HUDEP-2 (cell line): ENCODE results near the gene ZNF714.

ENCODE experiments used
- DNase-seq, 76 experiments: peaks; one replicate each; lab custom pipeline; 2025; ENCODE audit not compliant: unreplicated experiment in 76 of 76; lab: John Stamatoyannopoulos, UW

ZNF714 gene

DNA sequence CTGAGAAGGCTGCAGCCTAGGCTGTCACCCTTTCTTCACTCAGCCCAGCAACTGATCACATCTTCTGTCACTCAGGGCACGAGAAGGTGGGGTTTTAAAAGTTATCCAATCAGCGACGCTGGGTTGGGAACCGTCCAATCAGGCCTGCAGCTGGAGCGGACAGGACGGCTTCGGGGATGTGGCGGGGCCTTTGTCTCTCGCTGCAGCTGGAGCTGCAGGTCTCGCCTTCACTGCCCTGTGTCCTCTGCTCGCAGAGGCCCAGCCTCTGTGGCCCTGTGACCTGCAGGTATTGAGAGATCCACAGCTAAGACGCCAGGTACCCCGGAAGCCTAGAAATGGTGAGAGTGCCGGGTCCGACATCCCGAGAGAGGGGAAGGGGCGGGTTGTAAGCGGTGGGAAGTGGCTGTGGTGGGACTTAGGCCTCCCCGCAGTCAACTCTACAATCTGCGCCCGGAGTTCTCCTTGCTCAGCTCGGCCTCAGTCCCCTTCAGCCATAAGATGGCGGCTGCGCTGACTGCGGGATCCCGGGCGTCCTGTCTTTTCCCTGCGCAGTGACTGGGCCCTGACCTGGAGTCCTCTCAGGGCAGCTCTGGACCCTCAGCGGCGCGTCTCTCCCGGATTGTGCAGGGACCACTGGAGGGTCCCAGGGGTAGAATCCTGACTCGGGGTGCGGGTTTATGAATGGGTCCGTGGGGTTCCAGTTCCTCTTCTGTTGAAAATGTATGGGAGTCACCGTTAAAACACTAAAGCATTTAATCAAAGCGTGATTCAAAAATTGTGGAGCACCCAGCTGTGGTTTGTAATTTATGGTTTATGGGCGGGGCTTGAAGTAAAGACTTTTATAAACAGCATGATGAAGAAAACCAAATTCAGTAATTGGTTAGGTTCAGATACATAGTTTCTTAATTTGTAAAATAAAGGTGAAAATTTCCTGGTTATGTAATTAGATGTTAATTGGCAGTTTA is at the start of gene ZNF714:
Gene ZNF714, plus strand, starts transcription at position 193 of the 965 bp plus-strand sequence. CDS start 16,066 bp downstream, outside the sequence.
- DNase-seq: peak in 71 of 76 experiments; percentile 8 to 82 (median 61)

GRCh38 chr19:21045028-21045427 is 37.0 kb upstream of the ZNF714 start:
- no peak for DNase-seq

GRCh38 chr19:21046489-21046888 is 35.5 kb upstream of the ZNF714 start:
- no peak for DNase-seq

DNA sequence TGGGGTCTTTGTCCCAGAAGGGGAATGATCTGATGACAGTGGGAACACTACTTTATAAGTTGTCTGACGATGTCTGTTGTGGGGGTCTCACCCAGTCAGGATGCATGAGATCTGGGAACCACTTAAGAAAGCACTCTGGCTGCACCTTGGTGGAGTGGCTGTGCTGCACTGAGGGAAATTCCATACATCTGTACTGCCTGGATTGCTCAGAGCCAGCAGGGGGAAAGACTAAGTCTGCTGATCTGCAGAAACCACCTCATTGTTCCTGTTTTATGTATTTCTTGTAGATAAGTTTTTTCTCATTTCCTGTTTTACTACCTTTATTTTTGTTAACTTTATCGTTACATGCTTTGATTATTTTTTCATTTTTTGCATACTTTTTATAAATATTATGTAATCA is 34.3 kb upstream of the ZNF714 start:
- no peak for DNase-seq

DNA sequence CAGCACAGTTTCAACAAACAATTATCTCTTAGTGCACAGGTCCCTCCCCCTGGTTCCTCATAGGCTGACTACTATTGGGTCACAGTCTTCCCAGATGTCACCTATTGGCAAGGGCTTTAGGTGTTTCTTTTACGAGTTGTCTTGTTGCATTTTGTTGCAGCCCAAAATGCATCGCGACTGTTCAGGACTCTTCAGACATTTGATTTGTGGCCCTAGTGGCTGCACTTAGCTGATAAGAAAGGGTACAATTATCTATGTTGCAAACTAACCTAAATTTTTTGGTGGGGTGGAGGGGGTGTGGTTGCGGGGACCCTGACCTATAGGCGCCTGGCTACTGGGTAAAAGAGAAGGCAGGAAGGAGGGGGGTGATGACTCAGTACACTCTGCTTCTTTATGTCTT is 29.1 kb upstream of the ZNF714 start:
- no peak for DNase-seq

DNA sequence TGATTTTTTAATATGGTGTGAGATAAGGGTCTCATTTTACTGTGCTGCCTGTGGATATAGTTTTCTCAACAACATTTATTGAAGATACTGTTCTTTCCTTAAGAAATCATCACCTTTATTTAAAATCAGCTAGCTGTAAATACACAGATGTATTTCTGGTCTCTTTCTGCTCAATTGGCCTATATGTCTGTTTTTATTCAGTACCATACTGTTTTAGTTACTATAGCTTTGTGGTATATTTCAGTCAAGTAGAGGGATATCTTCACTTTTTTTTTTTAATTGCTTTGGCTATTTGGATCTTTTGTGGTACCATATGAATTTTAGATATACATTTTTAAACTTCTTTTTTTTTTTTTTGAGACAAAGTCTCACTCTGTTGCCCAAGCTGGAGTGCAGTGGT is 16.7 kb upstream of the ZNF714 start:
- DNase-seq: no peak

DNA sequence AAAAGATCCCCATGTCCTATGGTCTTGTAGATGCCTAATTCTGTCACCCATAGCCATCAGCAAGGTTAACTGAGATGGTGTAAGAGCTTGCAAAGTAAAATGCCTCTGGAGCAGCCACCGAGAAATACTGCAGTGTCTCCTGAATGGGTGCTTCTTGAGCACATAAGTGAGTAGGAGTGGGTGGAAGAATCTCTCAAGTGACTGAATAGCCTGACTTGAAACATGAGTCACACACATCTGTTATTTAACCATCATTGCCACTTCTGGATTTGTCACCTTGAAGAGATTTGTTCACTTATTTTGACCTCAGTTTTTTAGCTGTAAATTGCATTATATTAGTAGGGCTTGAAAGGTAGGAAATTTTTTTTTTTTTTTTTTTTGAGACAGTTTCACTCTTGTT is 2.3 kb downstream of the ZNF714 start:
- no peak for DNase-seq

DNA sequence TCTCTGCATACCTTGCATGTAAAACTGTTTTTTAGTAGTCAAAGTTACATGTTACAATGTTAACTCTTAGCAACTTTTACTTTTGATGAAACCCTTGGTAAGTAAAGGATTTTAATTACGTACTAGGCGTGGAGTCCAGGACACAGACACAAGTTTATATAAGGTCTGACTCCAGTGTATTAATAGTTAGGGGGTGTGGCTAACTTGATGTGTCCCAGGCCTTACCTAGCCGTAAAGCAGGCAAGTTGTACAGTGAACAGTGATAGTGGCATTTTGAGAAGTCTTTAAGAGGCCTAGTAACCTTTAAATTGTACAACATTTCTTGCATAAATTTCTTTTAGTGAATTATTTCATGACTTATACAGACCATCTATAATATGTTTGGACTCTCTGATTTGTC is 5.9 kb downstream of the ZNF714 start:
- DNase-seq: no peak

DNA sequence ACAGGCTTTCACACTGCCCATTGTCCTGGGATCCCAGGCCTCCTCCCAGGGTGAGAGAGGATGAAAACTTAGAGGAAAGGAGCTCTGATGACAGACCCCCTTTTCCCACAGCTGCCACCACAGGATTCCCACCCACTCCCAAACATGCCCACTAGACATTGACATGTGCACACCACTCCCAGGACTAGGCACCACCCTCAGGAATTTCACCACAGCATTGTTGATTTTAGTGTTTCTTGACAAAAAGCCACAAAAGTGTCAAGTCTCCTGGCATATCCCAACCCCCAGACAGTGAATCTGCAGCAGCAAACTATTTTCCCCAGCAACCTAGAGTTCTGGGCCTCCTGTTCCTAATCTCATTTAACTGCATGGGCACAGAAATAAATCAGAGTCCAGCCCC is 10.1 kb downstream of the ZNF714 start:
- DNase-seq: no peak

DNA sequence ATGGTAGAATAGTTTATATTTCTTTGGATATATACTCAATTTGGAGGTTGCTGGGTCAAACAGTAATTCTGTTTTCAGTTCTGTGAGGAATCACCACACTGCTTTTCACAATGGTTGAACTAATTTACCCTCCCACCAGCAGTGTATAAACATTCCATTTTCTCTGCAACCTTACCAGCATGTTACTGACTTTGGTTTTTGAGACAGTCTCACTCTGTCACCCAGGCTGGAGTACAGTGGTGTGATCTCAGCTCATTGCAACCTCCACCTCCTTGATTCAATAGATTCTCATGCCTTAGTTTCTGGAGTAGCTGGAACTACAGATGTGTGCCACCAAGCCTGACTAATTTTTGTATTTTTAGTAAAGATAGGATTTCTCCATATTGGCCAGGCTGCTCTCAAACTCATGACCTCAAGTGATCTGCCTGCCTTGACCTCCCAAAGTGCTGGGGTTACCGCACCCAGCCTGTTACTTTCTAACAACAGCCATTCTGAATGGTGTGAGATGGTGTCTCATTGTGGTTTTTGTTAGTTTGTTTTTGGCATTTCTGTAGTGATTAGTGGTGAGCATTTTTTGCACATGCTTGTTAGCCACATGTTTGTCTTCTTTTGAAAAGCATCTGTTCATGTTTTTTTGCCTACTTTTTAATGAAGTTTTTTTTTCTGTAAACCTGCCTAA is 12.5 kb downstream of the ZNF714 start:
- no peak for DNase-seq

- no peak for DNase-seq
These were observed 16.3 kb downstream of the ZNF714 start for GRCh38 chr19:21098291-21098690.

DNA sequence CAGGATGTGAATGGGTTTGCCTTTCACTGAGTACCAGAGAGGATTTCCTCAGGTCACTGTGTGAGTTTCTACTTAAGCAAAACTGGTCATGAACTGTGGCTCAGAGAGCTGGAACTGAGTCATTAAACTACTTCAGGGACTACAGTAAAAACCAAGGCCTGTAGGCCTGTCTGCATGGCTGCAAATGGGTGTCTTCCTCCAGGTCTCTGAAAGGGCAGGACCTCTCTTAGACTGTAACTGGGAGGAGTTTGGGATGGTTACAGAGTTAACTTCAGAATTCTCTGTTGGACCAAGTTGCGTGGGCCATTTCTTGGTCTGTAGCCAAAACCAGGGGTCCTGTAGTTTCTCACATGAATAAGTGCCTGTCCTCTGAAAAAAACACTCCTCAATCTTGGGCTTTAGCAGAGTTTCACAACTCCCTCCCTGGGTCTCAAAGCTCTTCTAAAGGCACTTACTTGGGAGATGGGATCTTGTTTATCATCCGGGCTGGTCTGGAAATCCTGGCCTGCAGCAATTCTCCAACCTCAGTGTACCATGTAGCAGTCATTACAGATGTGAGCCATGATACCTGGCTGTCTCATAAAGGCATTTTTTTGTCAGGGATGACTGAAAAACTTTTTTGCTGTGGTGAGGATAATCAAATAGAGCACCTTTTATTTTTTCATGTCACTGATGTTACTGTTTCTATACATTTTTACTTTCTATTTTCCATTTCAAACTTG is 19.7 kb downstream of the ZNF714 start:
- DNase-seq: no peak

GRCh38 chr19:21109116-21109515 is 27.1 kb downstream of the ZNF714 start:
- DNase-seq: no peak

- no peak for DNase-seq
These were observed 28.2 kb downstream of the ZNF714 start for GRCh38 chr19:21110183-21110582.

GRCh38 chr19:21115430-21115829 is 33.4 kb downstream of the ZNF714 start:
- no peak for DNase-seq

DNA sequence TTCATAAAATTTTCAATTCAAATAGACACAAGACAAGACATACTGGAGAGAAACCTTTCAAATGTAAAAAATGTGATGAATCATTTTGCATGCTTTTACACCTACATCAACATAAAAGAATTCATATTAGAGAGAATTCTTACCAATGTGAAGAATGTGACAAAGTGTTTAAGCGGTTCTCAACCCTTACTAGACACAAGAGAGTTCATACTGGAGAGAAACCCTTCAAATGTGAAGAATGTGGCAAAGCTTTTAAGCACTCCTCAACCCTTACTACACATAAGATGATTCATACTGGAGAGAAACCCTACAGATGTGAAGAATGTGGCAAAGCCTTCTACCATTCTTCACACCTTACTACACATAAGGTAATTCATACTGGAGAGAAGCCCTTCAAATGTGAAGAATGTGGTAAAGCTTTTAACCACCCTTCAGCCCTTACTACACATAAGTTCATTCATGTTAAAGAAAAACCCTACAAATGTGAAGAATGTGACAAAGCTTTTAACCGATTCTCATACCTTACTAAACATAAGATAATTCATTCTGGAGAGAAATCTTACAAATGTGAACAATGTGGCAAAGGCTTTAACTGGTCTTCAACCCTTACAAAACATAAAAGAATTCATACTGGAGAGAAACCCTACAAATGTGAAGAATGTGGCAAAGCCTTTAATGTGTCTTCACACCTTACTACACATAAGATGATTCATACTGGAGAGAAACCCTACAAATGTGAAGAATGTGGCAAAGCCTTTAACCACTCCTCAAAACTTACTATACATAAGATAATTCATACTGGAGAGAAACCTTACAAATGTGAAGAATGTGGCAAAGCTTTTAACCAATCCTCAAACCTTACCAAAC is 35.3 kb downstream of the ZNF714 start:
- DNase-seq: no peak

DNA sequence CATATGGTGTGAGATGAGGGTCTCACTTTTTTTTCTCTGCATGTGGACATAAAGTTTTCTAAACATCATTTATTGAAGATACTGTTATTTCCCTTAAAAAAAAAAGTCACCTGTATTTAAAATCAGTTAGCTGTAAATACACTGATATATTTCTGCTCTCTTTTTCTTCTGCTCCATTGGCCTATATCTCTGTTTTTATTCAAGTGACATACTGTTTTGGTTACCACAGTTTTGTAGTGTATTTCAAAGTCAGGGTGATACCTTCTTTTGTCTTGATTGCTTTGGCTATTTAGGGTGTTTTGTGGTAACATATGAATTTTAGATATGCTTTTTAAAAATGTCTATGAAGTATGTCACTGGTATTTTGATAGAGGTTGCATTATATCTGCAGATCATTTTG is 44.1 kb downstream of the ZNF714 start:
- no peak for DNase-seq

- DNase-seq: no peak
These were observed 45.0 kb downstream of the ZNF714 start for GRCh38 chr19:21127001-21127400.

DNA sequence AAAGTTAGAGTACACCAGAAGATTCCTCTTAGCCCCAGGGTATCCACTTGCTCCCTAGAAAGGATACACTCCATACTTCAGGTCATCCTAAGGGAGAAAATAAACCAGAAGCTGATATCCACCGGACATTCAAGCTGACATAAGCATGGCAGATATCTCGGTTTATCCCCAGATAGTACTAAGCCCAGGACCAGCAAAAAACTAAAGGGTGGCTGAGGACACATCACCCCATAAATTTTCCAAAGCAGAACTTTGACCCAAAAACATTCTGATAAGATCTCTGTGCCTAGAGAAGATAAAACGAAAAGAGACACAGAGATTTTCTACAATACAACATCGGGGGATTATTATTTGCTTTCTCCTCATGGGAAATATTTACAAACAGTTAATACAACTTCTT is 45.9 kb downstream of the ZNF714 start:
- no peak for DNase-seq
